Spleen (tissue), 7 donors: ENCODE data around the gene FBXO47.

Source experiments
- POLR2AphosphoS5 ChIP-seq, 3 donors: sonication (generic); formaldehyde crosslinking; IDR thresholded peaks; one replicate each; pipeline ENCODE4 v1.5.1; 2017; ENCODE audit warnings: antibody characterized with exemption in 3 of 3
- TF ChIP-seq, protein P1 (sequence below), 11 experiments: fragments of 200-600 bp in 7 of 11; fragments of 450-650 bp in 4 of 11; sonication (generic) in 4 of 11; IDR thresholded peaks in 8 of 11; conservative IDR thresholded peaks in 3 of 11; 1 replicate in 7 of 11; 2 replicates in 4 of 11; pipeline versions ENCODE4 v1.4.0 to v1.8.0; 2016 to 2021; ENCODE audit warnings: antibody characterized with exemption in 11 of 11, inconsistent platforms in 4 of 11, mild to moderate bottlenecking in 1 of 11
- donor health status: DM: no; HTN: no; CAD: no; lungs with moderate emphysema.
- donor health status: DM: no; HTN: no; CAD: no.
- donor health status: DM: no; HTN: no; CAD: no.

DNA sequence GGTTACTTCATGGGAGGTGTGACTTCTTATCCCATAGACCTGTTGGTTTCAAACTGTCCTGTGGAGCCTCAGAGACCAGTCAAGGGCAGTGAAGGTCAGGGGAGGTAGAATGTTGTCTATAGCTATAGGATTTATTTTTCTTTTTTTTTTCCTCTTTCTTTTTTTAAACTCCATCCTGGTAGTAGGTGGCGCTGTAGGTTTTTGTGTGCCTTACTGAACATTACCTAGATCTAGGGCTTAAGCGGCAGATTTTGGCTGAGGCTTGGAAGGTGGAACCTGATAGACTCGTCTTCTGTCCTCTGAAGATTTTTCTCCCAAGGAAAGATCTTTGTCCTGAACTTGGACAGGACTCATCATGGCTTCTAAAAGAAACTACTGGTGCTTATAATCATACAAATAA, 49.9 kb downstream of the FBXO47 start:
- TF ChIP-seq, protein P1, sequence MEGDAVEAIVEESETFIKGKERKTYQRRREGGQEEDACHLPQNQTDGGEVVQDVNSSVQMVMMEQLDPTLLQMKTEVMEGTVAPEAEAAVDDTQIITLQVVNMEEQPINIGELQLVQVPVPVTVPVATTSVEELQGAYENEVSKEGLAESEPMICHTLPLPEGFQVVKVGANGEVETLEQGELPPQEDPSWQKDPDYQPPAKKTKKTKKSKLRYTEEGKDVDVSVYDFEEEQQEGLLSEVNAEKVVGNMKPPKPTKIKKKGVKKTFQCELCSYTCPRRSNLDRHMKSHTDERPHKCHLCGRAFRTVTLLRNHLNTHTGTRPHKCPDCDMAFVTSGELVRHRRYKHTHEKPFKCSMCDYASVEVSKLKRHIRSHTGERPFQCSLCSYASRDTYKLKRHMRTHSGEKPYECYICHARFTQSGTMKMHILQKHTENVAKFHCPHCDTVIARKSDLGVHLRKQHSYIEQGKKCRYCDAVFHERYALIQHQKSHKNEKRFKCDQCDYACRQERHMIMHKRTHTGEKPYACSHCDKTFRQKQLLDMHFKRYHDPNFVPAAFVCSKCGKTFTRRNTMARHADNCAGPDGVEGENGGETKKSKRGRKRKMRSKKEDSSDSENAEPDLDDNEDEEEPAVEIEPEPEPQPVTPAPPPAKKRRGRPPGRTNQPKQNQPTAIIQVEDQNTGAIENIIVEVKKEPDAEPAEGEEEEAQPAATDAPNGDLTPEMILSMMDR (IDR thresholded peaks at IDR 0.05 in 8 of 11, conservative IDR thresholded peaks at IDR 0.05 in 3 of 11), result no peak
- no peak for TF ChIP-seq POLR2AphosphoS5 (IDR thresholded peaks at IDR 0.05)
